Pancreas (tissue), 10 donors: ENCODE data around the gene CTDSPL. TPM values are rescaled to one million over a fixed set of nuclear protein-coding genes. Genes with fewer than 3 reads are reported as not detected.

Source experiments
- ATAC-seq, 4 donors: fragments of 200-7000 bp; cut with Tn5 transposase; one replicate each; pipeline versions ENCODE4 v1.8.0 to v1.9.1; 2020; ENCODE audit warnings: mild to moderate bottlenecking in 4 of 4, moderate library complexity in 4 of 4
- DNase-seq, 6 donors: peaks; one replicate each; pipeline ENCODE4 v3.0.0-alpha.2; 2020
- FAIRE-seq: peaks from 2 replicates; lab custom pipeline; 2012; peaks lifted over from hg19 to GRCh38; lab: Jason Lieb, UNC
- H3K27ac ChIP-seq, 4 donors: fragments of 200-600 bp; sonication (generic); 1 replicate in 3 of 4; 2 replicates in 1 of 4; pipeline versions ENCODE4 v1.5.0 to v1.8.0; 2020
- H3K27me3 ChIP-seq, 4 donors: fragments of 200-600 bp; one replicate each; pipeline ENCODE4 v1.8.0; 2021
- H3K36me3 ChIP-seq, 3 donors: fragments of 200-600 bp; sonication (generic) in 1 of 3; one replicate each; pipeline versions ENCODE4 v1.5.0 to v1.8.0; 2020 to 2021
- H3K4me1 ChIP-seq, 3 donors: fragments of 200-600 bp; one replicate each; pipeline ENCODE4 v1.8.0; 2021
- H3K4me3 ChIP-seq, 4 donors: fragments of 200-600 bp; sonication (generic) in 2 of 4; one replicate each; pipeline versions ENCODE4 v1.5.0 to v1.8.0; 2020 to 2021
- H3K9me3 ChIP-seq, 4 donors: fragments of 200-600 bp; one replicate each; pipeline ENCODE4 v1.8.0; 2021
- WGBS, 2 donors: extraction: QIAGEN DNeasy Blood & Tissue Kit; methylation state at CpG; one replicate each; pipeline ENCODE4 v1.1.7; 2013; 5-methylcytosine and 5-hydroxymethylcytosine counted together
- intact Hi-C, 3 donors: fragments of 100-400 bp; cut with DNase I; formaldehyde crosslinking; loops; one replicate each; pipeline versions ENCODE4 v1.11.1 to v1.14.2; 2022
- polyA plus RNA-seq, 2 donors: library from polyadenylated mRNA; stranded (reverse); fragments of 200-250 nt; gene quantifications; one replicate each; pipeline ENCODE4 v1.2.3, GENCODE V29; 2013
- total RNA-seq, 6 donors: library from RNA; stranded (reverse); fragmentation: NEBNext Ultra II Directional in 4 of 6; extraction: Animal tissue kit (Norgen Biotek cat#: 25700) in 4 of 6; gene quantifications; one replicate each; pipeline versions ENCODE4 v1.2.1 to v1.2.4, GENCODE V29; 2021 to 2023
- TF ChIP-seq, protein P1 (sequence below), 4 donors: fragments of 200-600 bp; sonication (generic) in 3 of 4; IDR thresholded peaks; one replicate each; pipeline versions ENCODE4 v1.5.0 to v1.8.0; 2021; ENCODE audit warnings: antibody characterized with exemption in 4 of 4
- donor health status: healthy with polysubstance abuse.
- donor health status: DM: no; HTN: no; CAD: no; lungs with moderate emphysema.
- donor health status: DM: no; HTN: no; CAD: no.
- donor health status: control.
- donor health status: control.
- donor health status: Bipolar disorder and iron deficiency.
- donor health status: DM: yes; HTN: yes; CAD: no.
- donor health status: DM: no; HTN: no; CAD: no.
- donor health status: DM: no; HTN: no; CAD: no.
- donor health status: DM: yes; HTN: yes; CAD: no.

The CTDSPL gene
- total and polyA plus RNA-seq, 8 donors, result 8.4 to 34.8 (median 15.4) TPM

DNA sequence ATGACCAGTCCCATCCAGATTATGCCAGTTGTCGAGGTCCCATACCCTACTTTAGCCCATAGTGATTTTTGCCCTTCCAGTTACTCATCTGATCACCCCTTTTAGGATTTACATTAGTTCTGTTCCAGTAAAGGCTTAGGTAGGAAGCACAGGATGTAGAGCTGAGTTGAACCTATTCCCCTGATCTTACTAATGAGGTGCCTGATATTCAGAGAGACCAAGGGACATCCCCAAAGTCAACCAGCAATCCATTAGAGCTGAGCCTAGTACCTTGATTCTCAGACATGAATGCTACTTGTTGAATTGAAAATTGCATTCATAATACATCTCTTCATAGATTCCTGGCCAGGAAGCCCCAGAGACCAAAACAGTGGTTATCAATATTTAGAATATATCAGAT, 24.7 kb downstream of the CTDSPL start:
- Histone ChIP-seq H3K27ac (no peak overlapping the region), H3K27me3 (no peaks in the 10 kb centered on the region), H3K36me3 (no peaks in the 10 kb centered on the region), H3K4me1 (peaks cover 0 to 5% (median 3%) of the 10 kb centered on the region in 3 donors), H3K4me3 (no peak overlapping the region), H3K9me3 (no peaks in the 10 kb centered on the region)
- intact Hi-C loops, result no loop called here
- DNase-seq (no peak), FAIRE-seq (no peak), ATAC-seq (no peak)
- TF ChIP-seq, protein P1, sequence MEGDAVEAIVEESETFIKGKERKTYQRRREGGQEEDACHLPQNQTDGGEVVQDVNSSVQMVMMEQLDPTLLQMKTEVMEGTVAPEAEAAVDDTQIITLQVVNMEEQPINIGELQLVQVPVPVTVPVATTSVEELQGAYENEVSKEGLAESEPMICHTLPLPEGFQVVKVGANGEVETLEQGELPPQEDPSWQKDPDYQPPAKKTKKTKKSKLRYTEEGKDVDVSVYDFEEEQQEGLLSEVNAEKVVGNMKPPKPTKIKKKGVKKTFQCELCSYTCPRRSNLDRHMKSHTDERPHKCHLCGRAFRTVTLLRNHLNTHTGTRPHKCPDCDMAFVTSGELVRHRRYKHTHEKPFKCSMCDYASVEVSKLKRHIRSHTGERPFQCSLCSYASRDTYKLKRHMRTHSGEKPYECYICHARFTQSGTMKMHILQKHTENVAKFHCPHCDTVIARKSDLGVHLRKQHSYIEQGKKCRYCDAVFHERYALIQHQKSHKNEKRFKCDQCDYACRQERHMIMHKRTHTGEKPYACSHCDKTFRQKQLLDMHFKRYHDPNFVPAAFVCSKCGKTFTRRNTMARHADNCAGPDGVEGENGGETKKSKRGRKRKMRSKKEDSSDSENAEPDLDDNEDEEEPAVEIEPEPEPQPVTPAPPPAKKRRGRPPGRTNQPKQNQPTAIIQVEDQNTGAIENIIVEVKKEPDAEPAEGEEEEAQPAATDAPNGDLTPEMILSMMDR (IDR thresholded peaks at IDR 0.05), result no peak
- WGBS, 2 donors, result 85 to 92% methylated on average over 1 of the region's 1 CpG

DNA sequence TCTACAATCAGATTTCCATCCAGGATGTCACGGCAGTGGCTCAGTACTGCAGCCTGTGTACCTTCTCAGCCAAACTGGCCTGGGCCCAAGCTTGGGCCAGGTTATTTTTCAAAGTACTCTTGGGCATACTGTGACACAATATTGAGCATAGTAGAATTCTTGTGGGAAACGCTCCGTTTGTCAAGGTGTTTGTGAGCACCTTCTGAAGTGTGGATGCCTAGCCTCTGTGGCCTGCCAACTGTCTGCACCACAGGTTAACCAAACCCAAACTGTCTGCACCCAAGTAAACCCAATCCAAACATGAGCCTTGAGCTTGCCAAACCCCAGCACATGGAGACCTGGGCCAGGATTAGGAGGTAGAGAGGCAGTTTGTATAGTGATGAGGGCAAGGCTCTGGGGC, 25.4 kb downstream of the CTDSPL start:
- Histone ChIP-seq H3K4me3 (no peak overlapping the region), H3K9me3 (no peaks in the 10 kb centered on the region), H3K4me1 (peaks cover 0 to 9% (median 3%) of the 10 kb centered on the region in 3 donors), H3K27ac (no peak overlapping the region), H3K36me3 (no peaks in the 10 kb centered on the region), H3K27me3 (no peaks in the 10 kb centered on the region)
- WGBS, 2 donors, result 58 to 61% methylated on average over 3 of the region's 3 CpGs
- DNase-seq (no peak), FAIRE-seq (no peak), ATAC-seq (peak in 3 of 4 donors; percentile 37 to 58 (median 38))
- TF ChIP-seq, protein P1 (IDR thresholded peaks at IDR 0.05), result no peak
- intact Hi-C loops, result no loop called here

DNA sequence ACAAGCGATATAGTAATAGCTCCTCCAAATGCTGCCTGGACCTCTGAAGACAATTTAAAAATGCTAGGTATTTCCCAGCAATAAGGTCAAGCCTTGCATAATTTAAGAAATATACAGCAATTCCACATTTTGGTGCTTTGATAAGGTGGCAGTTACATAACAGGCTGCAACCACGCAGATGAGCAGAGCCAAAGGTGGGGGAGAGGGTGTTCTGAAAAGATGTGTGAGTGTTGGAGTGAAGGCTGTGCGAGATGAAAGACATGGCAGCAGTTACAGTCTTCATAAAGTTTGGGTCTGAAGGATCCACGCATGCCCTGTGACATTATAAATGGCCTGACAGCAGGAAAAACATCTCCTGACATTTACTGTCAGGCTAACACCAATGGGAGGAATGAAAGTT, 26.1 kb downstream of the CTDSPL start:
- Histone ChIP-seq H3K4me3 (no peak overlapping the region), H3K36me3 (no peaks in the 10 kb centered on the region), H3K27ac (no peak overlapping the region), H3K4me1 (peaks cover 3 to 9% (median 4%) of the 10 kb centered on the region in 3 donors), H3K9me3 (no peaks in the 10 kb centered on the region), H3K27me3 (no peaks in the 10 kb centered on the region)
- DNase-seq (no peak), FAIRE-seq (no peak), ATAC-seq (no peak)
- 82 to 84% methylated on average over 4 of the region's 4 CpGs for WGBS, 2 donors
- intact Hi-C loops, result no loop called here
- TF ChIP-seq, protein P1 (IDR thresholded peaks at IDR 0.05), result no peak

DNA sequence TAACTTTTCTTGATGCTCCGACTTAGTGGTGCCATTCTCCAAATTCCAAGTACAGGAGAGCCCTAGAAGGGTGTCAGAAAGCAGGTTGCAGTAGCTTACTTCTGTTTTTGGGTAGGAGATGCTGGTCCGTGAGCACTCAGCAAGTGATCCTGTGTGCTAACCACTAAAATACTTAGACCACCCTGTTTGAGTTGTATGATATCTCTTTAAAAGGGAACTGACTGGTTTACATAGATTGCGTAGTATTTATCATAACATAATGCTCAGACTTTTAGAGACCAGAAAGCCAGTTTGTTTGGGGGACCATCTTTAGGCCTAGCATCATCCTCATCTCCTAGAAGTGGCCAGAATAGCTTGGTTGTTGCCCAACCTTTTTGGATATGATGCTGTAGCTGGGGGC, 26.7 kb downstream of the CTDSPL start:
- TF ChIP-seq, protein P1 (IDR thresholded peaks at IDR 0.05), result no peak
- no peaks in the 10 kb centered on the region for H3K27me3 ChIP-seq
- FAIRE-seq (no peak), DNase-seq (no peak), ATAC-seq (no peak)
- WGBS, 2 donors, result 86 to 90% methylated on average over 3 of the region's 3 CpGs
- no peak overlapping the region for H3K27ac ChIP-seq
- no peaks in the 10 kb centered on the region for H3K9me3 ChIP-seq
- H3K36me3 ChIP-seq, result no peaks in the 10 kb centered on the region
- H3K4me3 ChIP-seq, result no peak overlapping the region
- intact Hi-C loops, result no loop called here
- peaks cover 3 to 9% (median 8%) of the 10 kb centered on the region in 3 donors for H3K4me1 ChIP-seq

DNA sequence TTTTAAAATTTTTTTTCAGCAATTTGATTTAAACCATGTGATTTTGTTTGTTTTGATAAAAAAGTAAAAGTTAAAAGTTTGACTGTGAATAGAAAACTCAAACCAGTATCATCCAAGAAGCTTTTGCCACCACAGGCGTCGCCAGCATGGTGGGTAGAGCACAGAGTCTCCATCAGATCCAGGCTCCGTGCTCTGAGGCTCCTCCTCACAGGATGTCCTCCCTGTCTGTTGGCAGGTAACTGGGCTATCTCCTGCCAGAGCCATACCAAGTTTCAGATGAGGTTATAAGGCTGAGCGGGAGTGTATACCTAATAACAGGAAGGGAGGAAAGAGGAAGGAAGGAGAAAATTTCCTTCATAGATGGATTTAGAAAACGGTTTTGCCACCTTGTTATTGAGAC, 28.8 kb downstream of the CTDSPL start:
- intact Hi-C loops, result no loop called here
- WGBS, 2 donors, result 89 to 91% methylated on average over 5 of the region's 5 CpGs
- Histone ChIP-seq H3K27ac (no peak overlapping the region), H3K36me3 (no peaks in the 10 kb centered on the region), H3K27me3 (no peaks in the 10 kb centered on the region), H3K4me1 (peaks cover 0 to 13% (median 6%) of the 10 kb centered on the region in 3 donors), H3K4me3 (no peak overlapping the region), H3K9me3 (no peaks in the 10 kb centered on the region)
- FAIRE-seq (no peak), ATAC-seq (no peak), DNase-seq (no peak)
- TF ChIP-seq, protein P1 (IDR thresholded peaks at IDR 0.05), result no peak
